ENCODE data around the gene OR51A2. TPM values are rescaled to one million over a fixed set of nuclear protein-coding genes. Genes with fewer than 3 reads are reported as not detected.
"Not testable (repeated sequence)": the region's sequence is repeated elsewhere in the genome, so short reads cannot be mapped to it uniquely, and the experiment has no call there.

The OR51A2 gene, protein sequence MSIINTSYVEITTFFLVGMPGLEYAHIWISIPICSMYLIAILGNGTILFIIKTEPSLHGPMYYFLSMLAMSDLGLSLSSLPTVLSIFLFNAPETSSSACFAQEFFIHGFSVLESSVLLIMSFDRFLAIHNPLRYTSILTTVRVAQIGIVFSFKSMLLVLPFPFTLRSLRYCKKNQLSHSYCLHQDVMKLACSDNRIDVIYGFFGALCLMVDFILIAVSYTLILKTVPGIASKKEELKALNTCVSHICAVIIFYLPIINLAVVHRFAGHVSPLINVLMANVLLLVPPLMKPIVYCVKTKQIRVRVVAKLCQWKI
- not detected for total RNA-seq
- not detected for polyA plus RNA-seq

DNA sequence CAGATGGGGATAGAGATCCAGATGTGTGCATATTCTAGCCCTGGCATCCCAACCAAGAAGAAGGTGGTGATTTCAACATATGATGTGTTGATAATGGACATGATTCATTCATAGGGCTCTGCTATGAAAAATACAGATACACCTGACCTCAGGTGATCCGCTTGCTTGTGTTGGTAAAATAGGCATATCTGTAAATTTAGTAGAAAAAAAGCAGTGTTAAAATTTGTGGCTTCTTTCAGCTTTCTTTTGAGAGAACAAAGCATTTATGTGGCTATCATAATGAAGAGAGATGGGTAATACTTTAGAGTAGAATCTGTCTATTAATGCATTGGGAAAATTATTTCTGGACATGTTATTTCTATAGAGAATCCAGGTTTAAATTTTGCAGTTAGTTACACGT lies at the start of gene OR51A2:
Gene OR51A2 (minus strand): TSS at position 101 of the 400 bp plus-strand sequence. CDS start 0 bp downstream, at position 101.
- H3K27ac ChIP-seq (ENCODE audit: low read depth); H3K4me3 ChIP-seq (ENCODE audit: low read depth, low read length); DNase-seq (ENCODE audit: extremely low spot score); H3K4me1 ChIP-seq (ENCODE audit: insufficient read depth); H3K36me3 ChIP-seq (ENCODE audit: insufficient read depth): not testable (repeated sequence)
- WGBS = 59% methylated on average over 2 of the region's 2 CpGs

DNA sequence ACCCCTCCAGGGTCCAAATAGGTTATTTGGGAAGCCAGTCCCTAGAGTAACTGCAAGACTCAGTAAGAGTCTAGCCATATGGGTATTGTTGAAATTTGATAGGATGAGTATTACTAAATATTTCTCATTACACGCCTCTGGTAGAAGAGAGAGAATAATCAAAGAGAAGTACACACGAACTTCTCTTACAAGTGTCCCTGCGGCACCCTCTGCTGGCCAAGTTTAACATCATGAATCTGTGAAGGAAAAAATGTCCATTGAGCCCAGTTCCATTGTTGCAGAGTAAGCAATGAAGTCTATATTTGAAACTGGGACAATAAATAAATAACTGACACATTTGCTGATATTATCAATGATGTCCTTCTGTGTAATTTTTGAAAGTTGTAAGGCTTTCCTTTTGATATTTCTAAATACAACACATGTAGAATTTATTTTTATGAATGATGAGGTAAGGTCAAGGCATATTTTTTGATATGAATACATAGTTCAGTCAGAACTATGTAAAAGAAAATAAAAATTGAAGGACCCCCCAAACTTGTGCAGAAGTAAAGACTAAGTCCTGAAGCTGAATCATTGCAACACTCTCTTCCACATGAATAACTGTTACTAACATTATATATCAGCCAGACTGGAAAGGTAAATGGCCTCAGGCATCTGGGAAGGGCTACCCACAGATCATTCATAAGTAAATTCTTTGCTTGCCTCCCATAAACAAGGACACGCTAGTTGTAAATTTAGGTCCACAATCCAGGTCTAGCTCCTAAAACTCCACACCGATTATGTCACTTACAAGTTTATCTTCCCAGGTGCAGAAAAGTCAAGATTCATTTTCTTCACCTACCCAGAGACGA lies 49.1 kb upstream of the OR51A2 start:
- no peaks in the 10 kb centered on the region for H3K36me3 ChIP-seq (ENCODE audit: insufficient read depth)
- WGBS = 35% methylated on average over 6 of the region's 6 CpGs
- DNase-seq (ENCODE audit: extremely low spot score) = peak; percentile 18
- H3K4me3 ChIP-seq (ENCODE audit: low read depth, low read length) = no peak overlapping the region
- H3K27ac ChIP-seq (ENCODE audit: low read depth) = no peak overlapping the region
- H3K4me1 ChIP-seq (ENCODE audit: insufficient read depth) = no peaks in the 10 kb centered on the region

DNA sequence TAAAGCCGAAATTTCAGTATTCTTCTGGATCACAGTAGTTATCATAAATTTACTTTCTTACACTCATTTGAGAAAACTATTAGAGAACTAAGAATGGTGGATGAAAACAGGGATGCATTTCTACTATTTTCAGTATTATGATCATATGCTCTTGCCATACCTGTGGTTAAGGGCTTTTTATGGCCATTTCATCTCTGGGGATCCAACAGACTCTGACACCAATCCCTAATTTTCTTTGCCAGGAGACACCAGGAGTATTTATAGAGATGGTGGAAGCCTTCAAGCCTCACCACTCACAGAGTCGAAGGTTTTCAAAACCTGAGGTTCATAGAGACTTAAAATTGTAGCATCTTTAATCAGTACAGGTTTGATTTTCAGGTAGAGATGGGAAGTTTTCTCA lies 39.0 kb upstream of the OR51A2 start, which contains the start of gene OR51L1:
Gene OR51L1 (plus strand): TSS at position 301 of the 400 bp plus-strand sequence. CDS start 4,132 bp downstream, outside the sequence.
- 77% methylated on average over 2 of the region's 2 CpGs for WGBS

DNA sequence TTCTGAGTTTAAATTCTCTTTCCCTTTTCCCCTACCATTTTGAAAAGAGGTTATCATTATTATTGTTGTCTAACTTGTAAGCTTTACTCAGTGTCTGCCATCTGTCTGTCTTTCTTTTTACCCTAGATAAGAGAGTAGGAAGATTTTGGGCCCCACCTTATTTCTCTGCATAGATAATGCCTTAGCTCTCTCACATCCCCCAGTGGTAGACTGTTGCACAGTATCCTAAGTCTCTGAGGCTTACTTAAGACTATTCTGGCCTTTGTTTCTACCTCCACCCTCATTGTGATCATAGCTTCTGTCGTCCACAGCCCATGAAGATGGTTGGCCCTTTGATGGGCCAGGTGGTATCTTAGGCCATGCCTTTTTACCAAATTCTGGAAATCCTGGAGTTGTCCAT lies 35.5 kb upstream of the OR51A2 start:
- no peaks in the 10 kb centered on the region for H3K36me3 ChIP-seq (ENCODE audit: insufficient read depth)
- WGBS = 59% methylated on average over 1 of the region's 1 CpG
- no peak overlapping the region for H3K4me3 ChIP-seq (ENCODE audit: low read depth, low read length)
- DNase-seq (ENCODE audit: extremely low spot score) = no peak
- no peaks in the 10 kb centered on the region for H3K4me1 ChIP-seq (ENCODE audit: insufficient read depth)
- no peak overlapping the region for H3K27ac ChIP-seq (ENCODE audit: low read depth)

More for the DNA sequence above, 39.0 kb upstream of the OR51A2 start, which contains the start of gene OR51L1:
- H3K4me3 ChIP-seq (ENCODE audit: low read depth, low read length) = no peak within 1 kb of the TSS
- no peaks in the 10 kb centered on the region for H3K36me3 ChIP-seq (ENCODE audit: insufficient read depth)
- H3K4me1 ChIP-seq (ENCODE audit: insufficient read depth) = no peaks in the 10 kb centered on the region
- H3K27ac ChIP-seq (ENCODE audit: low read depth) = no peak within 1 kb of the TSS
- DNase-seq (ENCODE audit: extremely low spot score) = no peak

DNA sequence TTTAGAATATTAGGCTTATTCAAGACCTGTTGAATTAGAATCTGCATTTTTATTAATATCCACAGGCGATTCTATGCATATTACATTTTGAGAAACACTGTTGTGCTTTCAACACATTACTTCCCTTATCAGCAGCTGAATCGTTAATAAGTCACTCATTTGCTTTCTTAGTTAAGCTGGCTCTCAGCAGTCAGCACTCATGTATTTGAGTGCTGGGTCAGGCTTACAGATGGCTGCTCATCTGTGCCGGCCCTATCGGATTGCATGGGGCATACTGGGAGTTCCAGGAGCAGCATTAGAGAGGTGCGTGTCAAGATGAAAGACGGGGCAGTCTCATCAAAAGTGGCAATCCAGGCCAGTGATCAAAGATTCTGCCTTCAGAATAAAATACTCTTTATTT lies 28.3 kb upstream of the OR51A2 start:
- 57% methylated on average over 6 of the region's 6 CpGs for WGBS
- no peaks in the 10 kb centered on the region for H3K36me3 ChIP-seq (ENCODE audit: insufficient read depth)
- H3K4me3 ChIP-seq (ENCODE audit: low read depth, low read length) = no peak overlapping the region
- no peak overlapping the region for H3K27ac ChIP-seq (ENCODE audit: low read depth)
- no peaks in the 10 kb centered on the region for H3K4me1 ChIP-seq (ENCODE audit: insufficient read depth)
- no peak for DNase-seq (ENCODE audit: extremely low spot score)

DNA sequence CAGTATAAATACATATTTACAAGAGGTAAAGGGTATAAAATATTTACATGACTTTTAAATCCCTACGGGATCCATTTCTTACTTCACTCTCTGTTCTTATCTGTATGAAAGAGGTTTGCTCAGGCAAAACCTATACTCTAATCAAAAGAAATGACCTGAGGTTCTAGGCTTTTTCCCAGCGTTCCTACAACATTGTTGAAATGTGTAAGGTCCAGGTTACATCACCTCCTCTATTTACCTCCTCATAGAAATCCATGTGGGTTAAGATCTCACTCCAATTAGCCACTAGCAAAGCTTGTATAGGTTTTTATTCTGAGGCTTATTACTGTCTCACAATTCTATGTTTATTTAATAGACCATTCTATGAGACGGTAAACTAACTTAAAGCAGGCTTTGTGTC lies 27.2 kb upstream of the OR51A2 start:
- no peak overlapping the region for H3K27ac ChIP-seq (ENCODE audit: low read depth)
- H3K4me3 ChIP-seq (ENCODE audit: low read depth, low read length) = no peak overlapping the region
- H3K36me3 ChIP-seq (ENCODE audit: insufficient read depth) = no peaks in the 10 kb centered on the region
- DNase-seq (ENCODE audit: extremely low spot score) = no peak
- H3K4me1 ChIP-seq (ENCODE audit: insufficient read depth) = no peaks in the 10 kb centered on the region
- WGBS = 67% methylated on average over 3 of the region's 3 CpGs

DNA sequence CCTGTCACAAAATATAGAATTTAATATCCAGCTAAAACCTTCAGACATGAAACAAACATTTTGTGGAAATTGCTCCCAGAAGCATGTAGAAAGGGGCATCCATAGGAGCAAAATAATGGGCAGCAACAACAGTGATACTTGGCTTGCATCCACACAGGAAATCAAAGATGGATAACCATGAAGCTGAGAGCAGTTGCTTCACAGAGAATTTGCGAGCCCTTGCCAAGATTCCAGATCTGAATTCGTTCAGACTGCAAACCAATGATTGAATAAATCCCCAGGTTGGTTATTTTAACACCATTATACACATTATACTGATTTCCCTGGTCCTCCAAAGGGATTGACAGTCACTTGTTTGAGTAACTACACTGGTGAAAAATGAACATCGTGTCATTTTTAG lies 23.5 kb upstream of the OR51A2 start:
- Histone ChIP-seq H3K4me3 (ENCODE audit: low read depth, low read length) (no peak overlapping the region), H3K4me1 (ENCODE audit: insufficient read depth) (no peaks in the 10 kb centered on the region), H3K27ac (ENCODE audit: low read depth) (no peak overlapping the region), H3K36me3 (ENCODE audit: insufficient read depth) (no peaks in the 10 kb centered on the region)
- no peak for DNase-seq (ENCODE audit: extremely low spot score)
- 42% methylated on average over 3 of the region's 3 CpGs for WGBS

DNA sequence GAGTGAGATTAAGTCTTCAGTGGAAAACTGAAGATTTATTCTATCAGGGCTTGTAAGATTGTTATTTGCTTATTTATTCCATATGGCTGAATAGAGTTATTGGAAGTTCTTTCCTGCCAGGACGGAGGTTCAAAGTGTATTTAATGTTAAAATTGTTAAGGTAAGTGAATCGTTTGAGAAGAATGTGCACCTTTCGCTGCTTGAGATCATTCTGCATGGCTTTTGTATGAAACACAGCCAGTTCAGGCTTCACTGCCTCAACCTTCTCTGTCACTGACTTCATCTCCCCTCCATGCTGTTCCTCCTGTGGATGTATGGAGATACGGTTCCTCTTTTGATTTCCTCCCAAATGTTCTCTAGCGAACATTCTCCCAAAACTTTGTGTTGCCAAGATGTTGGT lies 19.9 kb upstream of the OR51A2 start:
- no peaks in the 10 kb centered on the region for H3K36me3 ChIP-seq (ENCODE audit: insufficient read depth)
- no peak overlapping the region for H3K4me3 ChIP-seq (ENCODE audit: low read depth, low read length)
- H3K4me1 ChIP-seq (ENCODE audit: insufficient read depth) = no peaks in the 10 kb centered on the region
- DNase-seq (ENCODE audit: extremely low spot score) = no peak
- 83% methylated on average over 5 of the region's 5 CpGs for WGBS
- no peak overlapping the region for H3K27ac ChIP-seq (ENCODE audit: low read depth)

DNA sequence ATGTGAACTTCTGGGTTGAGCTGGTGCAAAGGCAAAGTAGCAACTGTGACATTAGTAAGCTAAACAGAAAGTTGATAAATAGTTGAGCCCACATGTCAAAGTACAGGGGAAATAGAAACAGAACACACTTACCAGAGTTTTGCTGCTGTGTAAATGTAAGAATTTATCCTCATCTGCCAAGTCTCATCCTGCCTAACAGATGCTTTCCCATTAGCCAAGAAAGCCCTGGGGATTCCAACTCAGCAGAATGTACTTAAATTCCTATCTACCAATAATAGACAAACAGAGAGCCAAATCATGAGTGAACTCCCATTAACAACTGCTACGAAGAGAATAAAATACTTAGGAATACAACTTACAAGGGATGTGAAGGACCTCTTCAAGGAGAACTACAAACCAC lies 7.3 kb upstream of the OR51A2 start:
- Histone ChIP-seq H3K36me3 (ENCODE audit: insufficient read depth) (no peaks in the 10 kb centered on the region), H3K4me1 (ENCODE audit: insufficient read depth) (no peaks in the 10 kb centered on the region), H3K4me3 (ENCODE audit: low read depth, low read length) (no peak overlapping the region), H3K27ac (ENCODE audit: low read depth) (no peak overlapping the region)
- no peak for DNase-seq (ENCODE audit: extremely low spot score)
- 63% methylated on average over 1 of the region's 1 CpG for WGBS

DNA sequence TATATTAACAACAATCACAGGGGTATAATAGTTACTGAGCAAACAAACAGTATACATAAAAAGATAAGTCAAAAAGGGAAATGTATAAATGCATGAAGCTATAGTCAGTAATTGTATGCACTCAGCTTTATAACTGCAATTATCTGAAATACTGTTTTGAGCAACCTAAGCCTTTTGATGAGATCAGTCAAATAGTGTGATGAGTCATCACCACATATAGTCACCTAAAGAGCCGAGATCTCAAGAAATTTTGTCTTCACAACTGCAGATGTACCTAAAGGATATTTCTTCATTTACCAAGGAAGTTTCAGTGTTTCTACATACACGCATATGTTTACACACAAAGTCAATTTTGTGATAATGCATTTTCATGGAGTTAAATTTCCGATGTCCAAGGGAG lies 5.4 kb upstream of the OR51A2 start:
- H3K4me3 ChIP-seq (ENCODE audit: low read depth, low read length) = no peak overlapping the region
- 69% methylated on average over 3 of the region's 3 CpGs for WGBS
- H3K4me1 ChIP-seq (ENCODE audit: insufficient read depth) = no peaks in the 10 kb centered on the region
- H3K27ac ChIP-seq (ENCODE audit: low read depth) = no peak overlapping the region
- no peak for DNase-seq (ENCODE audit: extremely low spot score)
- H3K36me3 ChIP-seq (ENCODE audit: insufficient read depth) = no peaks in the 10 kb centered on the region

DNA sequence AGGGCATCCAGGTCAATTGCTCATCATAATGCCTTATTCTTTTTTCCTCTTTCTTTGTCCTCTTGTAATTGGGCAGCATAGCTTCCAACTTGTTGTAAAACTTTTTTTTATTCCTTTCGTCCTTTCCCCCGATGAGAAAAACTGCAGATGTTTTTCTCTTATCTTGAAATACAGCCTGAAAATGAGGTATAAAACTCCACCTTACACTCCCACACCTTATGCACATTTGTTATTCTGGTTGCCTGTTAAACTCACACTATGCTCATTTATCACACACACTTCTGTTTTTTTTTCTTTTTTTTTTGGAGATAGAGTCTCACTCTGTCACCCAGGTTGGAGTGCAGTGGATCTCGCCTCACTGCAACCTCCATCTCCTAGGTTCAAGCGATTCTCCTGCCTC lies 1.9 kb upstream of the OR51A2 start:
- 84% methylated on average over 4 of the region's 4 CpGs for WGBS
- no peaks in the 10 kb centered on the region for H3K36me3 ChIP-seq (ENCODE audit: insufficient read depth)
- no peak overlapping the region for H3K4me3 ChIP-seq (ENCODE audit: low read depth, low read length)
- no peak overlapping the region for H3K27ac ChIP-seq (ENCODE audit: low read depth)
- no peaks in the 10 kb centered on the region for H3K4me1 ChIP-seq (ENCODE audit: insufficient read depth)
- DNase-seq (ENCODE audit: extremely low spot score) = no peak

DNA sequence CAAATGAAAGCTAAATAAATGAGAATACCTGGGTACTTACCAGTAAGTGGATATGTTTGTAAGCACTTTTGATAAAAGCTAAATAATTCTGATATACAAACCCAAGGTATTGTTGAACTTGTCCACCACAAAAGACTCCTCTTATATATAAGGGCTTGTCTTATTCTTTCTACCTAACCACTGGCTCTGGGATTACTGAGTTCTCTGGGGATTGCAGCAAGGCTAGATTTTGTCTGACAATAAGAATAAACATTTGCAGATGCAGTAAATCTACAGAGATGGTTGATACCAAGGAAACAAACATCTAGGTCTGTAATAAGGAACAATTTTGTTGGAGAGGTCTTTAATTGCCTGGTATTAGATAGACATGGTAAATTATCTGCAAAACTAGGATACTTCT lies 8.0 kb downstream of the OR51A2 start, which contains the start of gene OR51A4:
Gene OR51A4 (minus strand): TSS at position 101 of the 400 bp plus-strand sequence. CDS start 505 bp downstream, outside the sequence.
- Histone ChIP-seq H3K4me1 (ENCODE audit: insufficient read depth) (no peaks in the 10 kb centered on the region), H3K4me3 (ENCODE audit: low read depth, low read length) (no peak within 1 kb of the TSS), H3K36me3 (ENCODE audit: insufficient read depth) (no peaks in the 10 kb centered on the region), H3K27ac (ENCODE audit: low read depth) (no peak within 1 kb of the TSS)
- no peak for DNase-seq (ENCODE audit: extremely low spot score)

DNA sequence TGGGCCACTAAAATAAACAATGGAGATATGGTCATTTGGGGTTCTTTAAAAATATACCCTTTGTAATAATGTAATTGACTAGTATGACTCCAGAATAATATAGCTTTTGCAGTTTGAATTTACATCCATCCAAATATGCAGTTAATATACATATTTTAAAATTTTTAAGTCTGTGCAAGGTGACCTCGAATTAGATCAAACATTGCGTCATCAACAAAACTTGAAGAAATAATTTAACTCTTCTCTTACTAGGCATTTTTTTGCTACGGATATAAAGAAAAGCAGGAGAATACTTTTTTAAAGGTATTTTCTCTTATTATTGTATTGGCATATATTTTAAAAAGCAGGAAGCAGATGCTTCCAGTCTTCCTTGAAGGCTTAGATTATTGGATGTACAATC lies 18.8 kb downstream of the OR51A2 start:
- 77% methylated on average over 3 of the region's 3 CpGs for WGBS
- no peak for DNase-seq (ENCODE audit: extremely low spot score)
- H3K36me3 ChIP-seq (ENCODE audit: insufficient read depth) = no peaks in the 10 kb centered on the region
- no peak overlapping the region for H3K27ac ChIP-seq (ENCODE audit: low read depth)
- H3K4me1 ChIP-seq (ENCODE audit: insufficient read depth) = no peaks in the 10 kb centered on the region
- H3K4me3 ChIP-seq (ENCODE audit: low read depth, low read length) = no peak overlapping the region

DNA sequence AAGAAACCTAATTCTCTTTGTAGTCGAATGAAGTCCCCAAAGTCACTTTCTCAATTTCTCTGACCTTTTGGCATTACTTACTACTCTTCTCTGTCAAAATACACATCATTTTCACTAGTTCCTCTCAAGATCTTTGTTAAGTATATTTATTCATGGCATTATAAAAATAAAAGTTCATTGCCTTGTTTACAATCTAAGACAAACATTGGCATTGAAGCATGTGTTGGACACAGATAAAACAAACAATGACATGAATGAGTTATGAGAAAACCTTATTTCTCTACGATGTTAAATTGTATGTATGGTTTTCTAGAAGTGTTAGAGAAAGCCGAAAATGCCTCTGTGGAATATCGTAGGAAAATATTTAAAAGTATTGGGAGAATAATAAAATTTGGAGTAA lies 22.8 kb downstream of the OR51A2 start:
- H3K36me3 ChIP-seq (ENCODE audit: insufficient read depth) = no peaks in the 10 kb centered on the region
- 77% methylated on average over 4 of the region's 4 CpGs for WGBS
- H3K4me3 ChIP-seq (ENCODE audit: low read depth, low read length) = no peak overlapping the region
- no peaks in the 10 kb centered on the region for H3K4me1 ChIP-seq (ENCODE audit: insufficient read depth)
- no peak overlapping the region for H3K27ac ChIP-seq (ENCODE audit: low read depth)
- no peak for DNase-seq (ENCODE audit: extremely low spot score)

Measured in urinary bladder (tissue), 4 donors.